GM12874 (cell line): Measurements from ENCODE around the gene COL8A1.

Experiments
- TF ChIP-seq, protein P1 (sequence below): IDR thresholded peaks from 2 replicates; pipeline ENCODE4 v1.5.1; 2011; ENCODE audit warnings: low read depth, mild to moderate bottlenecking, control low read depth, low read length, moderate library complexity; ENCODE audit not compliant: insufficient read depth

Gene COL8A1

DNA sequence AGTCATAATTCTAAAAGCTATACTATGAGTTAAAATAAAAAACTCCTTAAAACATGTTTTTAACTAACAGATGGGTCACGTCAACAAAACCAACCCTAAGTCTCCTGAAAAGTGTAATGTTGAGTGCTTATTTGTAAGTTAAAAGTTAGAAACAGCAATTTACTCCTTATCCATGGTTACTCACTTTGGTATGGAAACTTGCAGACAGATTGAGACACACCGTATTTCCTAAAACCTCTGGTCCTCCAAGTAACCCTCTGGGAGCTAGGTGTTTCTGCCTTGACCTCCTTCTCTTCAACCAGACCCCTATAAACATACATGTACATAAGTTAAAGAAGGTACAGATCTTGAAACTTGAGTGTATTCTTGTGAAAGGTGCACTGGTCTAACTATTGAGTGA lies 3.1 kb downstream of the COL8A1 start:
- TF ChIP-seq, protein P1, sequence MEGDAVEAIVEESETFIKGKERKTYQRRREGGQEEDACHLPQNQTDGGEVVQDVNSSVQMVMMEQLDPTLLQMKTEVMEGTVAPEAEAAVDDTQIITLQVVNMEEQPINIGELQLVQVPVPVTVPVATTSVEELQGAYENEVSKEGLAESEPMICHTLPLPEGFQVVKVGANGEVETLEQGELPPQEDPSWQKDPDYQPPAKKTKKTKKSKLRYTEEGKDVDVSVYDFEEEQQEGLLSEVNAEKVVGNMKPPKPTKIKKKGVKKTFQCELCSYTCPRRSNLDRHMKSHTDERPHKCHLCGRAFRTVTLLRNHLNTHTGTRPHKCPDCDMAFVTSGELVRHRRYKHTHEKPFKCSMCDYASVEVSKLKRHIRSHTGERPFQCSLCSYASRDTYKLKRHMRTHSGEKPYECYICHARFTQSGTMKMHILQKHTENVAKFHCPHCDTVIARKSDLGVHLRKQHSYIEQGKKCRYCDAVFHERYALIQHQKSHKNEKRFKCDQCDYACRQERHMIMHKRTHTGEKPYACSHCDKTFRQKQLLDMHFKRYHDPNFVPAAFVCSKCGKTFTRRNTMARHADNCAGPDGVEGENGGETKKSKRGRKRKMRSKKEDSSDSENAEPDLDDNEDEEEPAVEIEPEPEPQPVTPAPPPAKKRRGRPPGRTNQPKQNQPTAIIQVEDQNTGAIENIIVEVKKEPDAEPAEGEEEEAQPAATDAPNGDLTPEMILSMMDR = no peak

DNA sequence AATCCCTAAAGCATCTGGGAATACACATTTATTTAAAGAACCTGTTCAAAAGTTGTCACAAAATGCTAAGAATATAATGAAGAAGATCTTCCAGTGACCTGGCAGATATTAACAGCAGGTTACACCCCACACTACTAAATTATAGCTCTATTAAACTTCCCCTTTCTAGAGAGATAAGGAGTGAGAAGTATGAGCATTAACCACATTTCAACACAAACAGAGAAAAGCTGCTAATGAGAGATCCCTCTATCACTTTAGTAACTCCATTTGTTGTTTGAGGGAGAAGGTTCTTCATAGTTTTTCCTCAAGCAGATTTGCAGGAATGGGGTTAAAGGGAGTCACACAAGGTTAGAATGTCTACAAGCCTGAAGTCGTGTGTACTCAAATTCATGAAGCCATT lies 3.6 kb downstream of the COL8A1 start:
- TF ChIP-seq, protein P1 = no peak

DNA sequence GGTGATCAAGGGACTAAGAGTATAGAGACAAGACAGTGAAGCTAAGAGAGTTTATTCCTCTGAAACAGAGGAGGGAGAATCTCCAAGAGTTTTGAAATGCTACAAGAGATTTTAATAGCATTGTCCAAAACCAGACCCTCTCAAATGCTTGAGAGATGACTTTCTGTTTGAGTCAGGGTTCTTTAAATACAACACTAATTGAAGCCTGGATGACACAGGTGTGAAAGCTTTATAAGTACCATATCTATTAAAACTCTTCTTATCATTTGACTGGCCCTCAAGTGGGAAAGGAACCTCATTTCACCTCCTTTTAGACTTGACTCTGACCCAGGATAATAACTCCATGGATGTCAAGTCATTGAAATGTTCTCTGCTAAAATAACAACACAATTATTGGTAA lies 5.6 kb downstream of the COL8A1 start:
- TF ChIP-seq, protein P1 = no peak

DNA sequence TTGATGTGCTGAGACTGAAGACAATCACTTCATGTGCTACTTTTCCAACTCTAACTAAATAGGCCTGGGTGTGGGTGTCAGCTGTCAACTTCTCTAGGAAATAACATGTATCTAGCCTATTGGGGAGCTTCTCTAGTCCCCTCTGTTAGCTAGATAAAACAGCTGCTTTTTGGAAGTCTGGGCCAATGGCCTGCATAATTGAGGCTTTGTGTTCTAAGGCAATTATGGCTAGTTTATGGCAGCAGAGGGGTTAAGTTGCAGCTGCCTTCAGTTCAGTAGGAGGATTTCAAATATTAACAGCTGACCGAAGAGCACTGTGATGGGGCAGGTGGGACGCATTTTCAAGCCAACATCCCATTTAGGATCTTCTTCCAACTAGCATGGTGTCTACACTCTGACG lies 6.4 kb downstream of the COL8A1 start:
- TF ChIP-seq, protein P1 = no peak

DNA sequence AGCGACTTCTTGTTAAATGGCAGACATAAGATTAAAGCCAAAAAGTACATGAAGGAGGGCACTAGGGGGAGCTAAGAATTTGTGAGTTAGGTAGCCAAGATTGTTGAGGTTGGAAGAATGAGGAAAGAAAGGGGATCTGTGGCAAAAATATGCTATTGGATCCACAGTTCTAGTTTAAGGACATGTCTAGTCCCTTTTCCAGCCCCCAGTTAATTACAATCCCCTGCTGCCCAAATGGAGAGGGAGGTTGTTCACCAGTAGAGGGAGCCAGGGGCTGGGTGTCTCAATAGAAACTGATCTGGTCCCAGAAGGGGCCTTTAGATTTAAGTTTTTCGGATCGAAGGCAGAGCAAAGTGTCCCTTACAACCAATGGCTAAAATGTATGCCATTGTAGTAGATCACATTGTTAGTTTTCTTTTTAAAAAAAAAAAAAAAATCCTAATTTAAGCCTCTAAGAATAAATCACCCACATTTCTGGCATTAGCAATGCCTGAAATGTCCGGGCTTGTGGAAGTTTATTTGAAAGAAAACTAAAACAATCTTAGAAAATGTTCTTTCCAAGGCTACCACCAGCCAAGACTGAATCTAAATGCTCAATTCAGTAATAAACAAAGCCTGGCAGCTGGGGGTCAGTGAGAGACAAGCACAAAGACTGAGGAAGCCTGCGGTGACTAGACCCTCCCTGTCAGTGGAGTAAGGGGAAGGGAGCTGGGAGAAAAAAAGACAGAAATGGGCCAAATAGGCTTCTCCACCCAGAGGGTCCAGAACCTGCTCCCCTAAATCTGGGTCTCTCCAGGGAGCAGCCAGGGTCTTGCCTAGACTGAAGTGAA lies 7.1 kb downstream of the COL8A1 start:
- TF ChIP-seq, protein P1 = peak; percentile 53

DNA sequence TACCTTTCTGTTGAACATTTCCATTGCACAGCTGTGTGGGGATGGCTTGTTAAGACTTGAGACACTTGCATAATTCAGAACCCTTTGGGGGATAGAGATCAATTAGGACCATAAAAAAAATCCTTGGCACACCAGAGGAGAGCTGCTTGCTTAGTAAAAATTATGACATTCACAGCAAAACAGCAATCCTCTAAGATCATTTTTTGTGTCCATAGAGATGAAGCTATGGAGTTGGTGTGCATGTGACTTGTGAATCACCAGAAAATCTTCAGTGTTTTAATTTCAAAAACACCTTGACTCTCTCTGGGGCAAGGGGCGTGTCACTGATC lies 7.7 kb downstream of the COL8A1 start:
- TF ChIP-seq, protein P1 = no peak

DNA sequence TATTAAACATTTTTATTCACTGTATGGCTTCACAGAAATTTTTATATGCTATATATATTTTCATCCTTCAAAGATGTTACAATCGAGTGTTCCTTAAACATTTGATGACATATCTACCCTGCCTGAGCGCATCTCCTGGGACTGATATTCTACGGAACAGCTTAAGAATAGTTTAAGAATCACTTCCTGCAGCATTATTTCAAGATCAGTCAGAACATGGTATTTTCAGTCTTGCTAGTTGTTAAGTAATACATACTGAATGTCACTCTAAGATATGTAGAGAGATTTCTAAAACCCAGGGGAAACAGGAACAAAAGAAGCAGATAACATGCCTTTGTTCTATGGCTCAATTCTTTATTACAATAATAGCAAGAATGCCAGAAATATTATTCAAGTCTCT lies 8.7 kb downstream of the COL8A1 start:
- TF ChIP-seq, protein P1 = no peak
